ENCODE measurements around the gene CHRDL2.

The CHRDL2 gene

GRCh38 chr11:74691755-74692154 lies 39.5 kb downstream of the CHRDL2 start:
- no peak overlapping the region for H3K27ac ChIP-seq
- H3K4me3 ChIP-seq: no peak overlapping the region

GRCh38 chr11:74689666-74690065 lies 41.6 kb downstream of the CHRDL2 start:
- H3K4me3 ChIP-seq: no peak overlapping the region

DNA sequence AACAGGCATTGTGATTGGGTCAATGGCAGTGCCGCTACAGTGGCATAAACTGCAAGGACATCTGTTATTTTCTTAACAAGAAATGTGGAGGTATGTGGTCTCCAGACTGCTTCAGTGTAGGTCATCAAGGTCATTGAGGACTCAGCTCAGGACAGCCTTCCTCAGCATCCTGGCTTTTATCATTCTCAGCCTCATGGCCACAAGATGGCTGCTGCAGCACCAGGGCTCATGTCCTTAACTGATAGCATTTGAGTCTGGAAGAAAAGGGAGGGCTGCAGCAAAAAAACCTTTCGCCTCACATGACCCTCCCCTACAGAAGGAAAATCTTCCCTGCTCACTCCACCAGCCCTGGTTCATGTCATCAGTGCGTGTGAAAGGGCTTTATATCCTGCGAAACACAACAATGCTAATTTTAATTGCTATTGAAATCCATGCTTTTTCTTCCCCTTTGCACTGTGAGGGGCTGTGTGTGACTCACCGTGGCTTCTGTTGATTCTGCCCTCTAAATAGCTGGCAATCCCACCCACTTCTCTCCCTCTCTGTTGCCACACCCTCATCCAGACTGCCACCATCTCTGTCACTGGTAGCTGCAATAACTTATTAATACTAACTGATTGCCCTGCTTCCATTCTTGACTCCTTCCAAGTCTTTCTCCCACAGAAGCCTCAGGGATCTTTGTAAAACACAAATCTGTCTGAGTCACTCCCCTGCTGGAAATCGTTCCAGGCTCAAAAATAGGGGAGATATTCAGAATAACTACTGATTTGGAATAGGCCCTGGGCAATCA lies 43.8 kb downstream of the CHRDL2 start:
- Histone ChIP-seq H3K4me3 (no peak overlapping the region), H3K27ac (peak overlapping the region in 3 of 21 experiments; percentile 31 to 44 (median 35))

More at GRCh38 chr11:74689666-74690065, 41.6 kb downstream of the CHRDL2 start:
- no peak overlapping the region for H3K27ac ChIP-seq

DNA sequence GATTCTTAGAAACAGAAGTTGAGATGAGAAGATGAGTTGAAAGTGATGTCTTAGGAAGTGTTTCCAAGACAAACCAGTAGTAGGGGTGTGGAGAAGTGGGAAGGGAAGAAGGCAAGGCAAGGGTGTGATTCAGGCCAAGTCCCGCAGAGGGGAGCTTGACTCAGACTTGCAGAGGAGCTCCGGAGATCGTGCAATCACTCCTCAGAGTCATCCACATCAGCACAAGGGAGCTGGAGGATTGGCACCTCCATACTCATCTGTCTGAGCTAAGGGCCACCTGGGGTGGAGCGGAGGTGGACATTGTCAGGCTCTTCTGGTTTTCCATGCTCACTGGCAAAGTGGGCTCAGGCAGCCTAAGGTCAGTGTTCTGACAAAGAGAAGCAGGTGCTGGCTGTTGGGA lies 44.4 kb downstream of the CHRDL2 start:
- H3K27ac ChIP-seq: no peak overlapping the region

DNA sequence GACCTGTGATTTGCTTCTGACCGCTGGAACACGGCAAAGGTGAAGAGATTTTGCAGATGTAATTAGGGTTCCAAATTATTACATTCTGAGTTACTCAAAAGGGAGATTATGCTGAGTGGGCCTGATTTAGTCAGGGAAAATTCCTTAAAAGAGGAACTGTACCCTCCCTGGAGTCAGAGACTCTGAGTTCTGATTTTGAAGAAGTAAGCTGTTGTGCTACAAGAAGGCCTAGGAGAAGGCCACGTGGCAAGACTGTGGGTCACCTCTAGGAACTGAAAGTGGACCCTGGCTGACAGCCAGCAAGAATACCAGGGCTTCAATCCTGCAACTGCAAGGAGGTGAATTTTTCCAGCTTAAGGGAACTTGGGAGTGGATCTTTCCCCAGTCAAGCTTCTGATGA lies 45.3 kb downstream of the CHRDL2 start:
- H3K4me3 ChIP-seq: no peak overlapping the region
- peak overlapping the region in 2 of 21 experiments; percentile 31 to 46 for H3K27ac ChIP-seq

More for the DNA sequence above, 44.4 kb downstream of the CHRDL2 start:
- H3K4me3 ChIP-seq: no peak overlapping the region

DNA sequence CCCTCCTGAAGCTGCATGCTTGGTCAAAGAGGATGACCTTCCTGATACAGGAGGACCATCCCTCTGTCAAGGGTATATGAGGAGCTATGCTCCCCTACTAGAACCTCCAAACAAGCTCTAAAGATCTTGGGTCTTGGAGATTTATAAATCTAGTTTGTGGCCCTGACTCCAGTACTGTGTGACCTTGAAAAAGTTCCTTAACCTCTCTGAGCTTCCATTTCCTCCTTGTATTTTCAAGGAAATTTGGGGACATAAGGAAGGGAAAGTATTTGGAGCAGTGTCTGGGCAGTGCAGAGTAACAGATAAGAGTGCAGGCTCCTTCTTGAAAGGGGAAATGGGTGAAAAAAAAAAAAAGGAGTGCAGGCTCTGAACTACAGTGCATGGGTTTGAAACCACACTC lies 45.9 kb downstream of the CHRDL2 start:
- no peak overlapping the region for H3K4me3 ChIP-seq
- H3K27ac ChIP-seq: peak overlapping the region in 2 of 21 experiments; percentile 31 to 46

- no peak overlapping the region for H3K4me3 ChIP-seq
- H3K27ac ChIP-seq: no peak overlapping the region
Measured at GRCh38 chr11:74684661-74685060, 46.6 kb downstream of the CHRDL2 start.

GRCh38 chr11:74683941-74684481 lies 47.2 kb downstream of the CHRDL2 start:
- Histone ChIP-seq H3K27ac (peak overlapping the region in 8 of 21 experiments; percentile 18 to 81 (median 61)), H3K4me3 (peak overlapping the region in 1 of 7 experiments; percentile 38)

GRCh38 chr11:74683279-74683871 lies 47.9 kb downstream of the CHRDL2 start:
- Histone ChIP-seq H3K27ac (peak overlapping the region in 13 of 21 experiments; percentile 18 to 81 (median 56)), H3K4me3 (peak overlapping the region; percentile 15 to 43 (median 32))

DNA sequence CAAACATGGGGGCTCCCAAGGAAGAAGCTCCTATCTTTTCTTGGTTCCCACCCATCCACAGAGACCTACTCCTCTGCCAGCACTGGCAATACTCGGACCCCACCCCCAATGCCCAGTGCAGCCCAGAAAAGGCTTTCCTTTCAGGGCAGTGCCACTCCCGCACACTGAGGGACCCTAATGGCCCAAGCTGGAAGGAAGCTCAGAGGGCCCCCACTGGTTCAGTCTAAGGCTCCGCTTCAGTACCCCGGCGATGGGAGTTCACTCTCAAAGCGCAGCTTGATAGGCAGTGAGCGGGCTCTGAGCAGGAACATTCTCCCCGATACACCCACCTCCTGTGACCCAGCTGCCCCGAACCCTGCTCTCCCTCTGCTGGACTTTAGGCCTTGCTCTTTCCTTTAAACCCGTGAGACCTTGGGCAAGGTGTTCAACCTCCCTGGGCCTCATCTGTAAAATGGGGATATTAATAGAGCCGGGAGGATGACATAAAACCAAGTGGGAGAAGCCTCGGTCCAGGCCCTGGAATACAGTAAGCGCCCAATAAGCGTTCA lies 48.4 kb downstream of the CHRDL2 start:
- Histone ChIP-seq H3K4me3 (peak overlapping the region; percentile 15 to 43 (median 32)), H3K27ac (peak overlapping the region in 11 of 21 experiments; percentile 27 to 81 (median 58))

GRCh38 chr11:74681686-74682651 lies 49.3 kb downstream of the CHRDL2 start:
- no peak overlapping the region for H3K4me3 ChIP-seq
- H3K27ac ChIP-seq: peak overlapping the region in 1 of 21 experiments; percentile 38

DNA sequence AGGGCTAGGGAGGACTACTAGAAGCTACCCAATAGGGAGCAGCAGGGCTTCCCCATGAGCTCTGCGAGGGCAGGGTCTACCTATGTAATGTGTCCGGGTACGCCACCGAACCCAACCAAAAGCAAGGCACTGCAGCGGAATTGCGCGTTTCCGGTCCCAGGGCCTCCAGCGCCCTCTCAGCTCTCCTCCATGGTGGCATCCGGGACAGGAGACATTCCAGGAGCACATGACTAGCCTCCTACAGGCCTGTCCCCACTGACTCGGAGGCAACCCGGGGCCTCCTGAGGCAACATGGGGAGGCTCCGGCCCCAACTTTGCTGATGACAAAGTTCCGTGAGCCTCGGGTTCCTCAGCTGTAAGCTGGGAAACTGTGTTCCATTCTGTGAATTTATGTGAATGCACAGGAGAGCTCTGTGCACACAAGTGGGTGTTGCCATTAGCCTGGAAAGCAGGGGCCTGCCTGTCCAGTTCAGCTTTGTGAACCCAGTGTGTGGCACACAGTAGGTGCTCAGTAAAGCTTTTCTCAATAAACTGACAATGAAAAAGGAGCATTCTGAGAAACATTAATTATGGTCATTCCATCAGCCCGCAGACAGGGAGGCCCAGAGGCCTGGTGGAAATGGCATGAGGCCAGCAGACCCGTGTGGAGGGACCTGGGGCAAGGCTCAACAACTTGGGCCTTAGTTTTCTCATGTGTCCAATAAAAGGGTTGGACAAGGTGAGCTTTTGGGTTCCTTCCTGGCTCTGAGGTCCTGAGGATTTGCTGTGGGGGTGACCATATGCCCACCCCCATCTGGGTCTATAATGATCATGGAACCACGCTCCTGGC lies 50.3 kb downstream of the CHRDL2 start:
- H3K27ac ChIP-seq: no peak overlapping the region

GRCh38 chr11:74680035-74680671 lies 51.1 kb downstream of the CHRDL2 start:
- no peak overlapping the region for H3K27ac ChIP-seq

More for the DNA sequence above, 50.3 kb downstream of the CHRDL2 start:
- no peak overlapping the region for H3K4me3 ChIP-seq

GRCh38 chr11:74679513-74679865 lies 51.7 kb downstream of the CHRDL2 start:
- Histone ChIP-seq H3K27ac (no peak overlapping the region), H3K4me3 (no peak overlapping the region)

More at GRCh38 chr11:74680035-74680671, 51.1 kb downstream of the CHRDL2 start:
- no peak overlapping the region for H3K4me3 ChIP-seq

DNA sequence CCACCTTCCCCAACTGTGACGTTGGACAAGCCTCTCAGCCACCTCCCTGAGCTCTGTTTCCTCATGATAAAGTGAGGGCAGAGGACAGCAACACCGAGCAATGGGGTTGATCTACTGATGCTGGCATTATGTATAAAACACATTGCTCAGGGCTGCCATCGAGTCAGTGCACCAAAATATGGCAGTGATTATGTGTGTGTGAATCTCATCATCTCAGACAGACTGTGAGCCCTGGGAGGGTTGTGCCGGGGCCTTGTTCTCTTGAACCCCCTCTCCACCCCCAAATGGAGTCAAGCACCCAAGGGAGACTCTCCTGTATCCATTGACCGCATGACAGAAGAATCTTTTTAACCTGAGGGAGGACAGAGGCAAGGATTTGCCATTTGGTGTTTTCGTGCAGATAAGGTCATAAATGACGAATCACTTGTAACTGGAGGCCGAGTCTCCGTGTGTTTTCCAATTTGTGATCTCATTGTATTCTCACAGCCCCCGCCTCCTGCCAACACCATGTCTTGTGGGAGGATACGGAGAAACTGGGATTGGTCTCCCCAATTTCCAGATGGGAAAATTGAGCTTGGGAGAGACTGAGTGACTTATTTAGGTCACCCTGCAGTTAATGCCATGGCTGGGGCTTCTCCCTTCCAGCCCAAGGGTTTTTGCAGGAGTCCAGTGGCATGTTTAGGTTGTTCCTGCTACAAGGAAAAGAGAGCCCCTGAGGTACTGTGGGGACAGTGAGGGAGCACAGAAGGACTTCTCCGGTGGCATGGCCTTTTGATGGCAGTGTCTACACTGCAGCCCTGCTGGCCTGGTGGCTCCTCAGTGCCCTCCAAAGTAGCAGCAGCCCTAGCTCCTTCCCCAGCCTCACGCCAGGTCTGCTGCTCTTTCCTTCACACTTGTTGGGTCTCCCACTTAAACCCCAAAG lies 52.4 kb downstream of the CHRDL2 start:
- Histone ChIP-seq H3K4me3 (no peak overlapping the region), H3K27ac (no peak overlapping the region)

- no peak overlapping the region for H3K4me3 ChIP-seq
- no peak overlapping the region for H3K27ac ChIP-seq
Measured at GRCh38 chr11:74678041-74678440, 53.2 kb downstream of the CHRDL2 start.

GRCh38 chr11:74677131-74677530 lies 54.1 kb downstream of the CHRDL2 start:
- H3K4me3 ChIP-seq: no peak overlapping the region
- no peak overlapping the region for H3K27ac ChIP-seq
